ENCODE measurements around the gene NLGN1.

NLGN1 gene

GRCh38 chr3:173584838-173585831 lies 187.6 kb downstream of the NLGN1 start:
- H4K20me1 ChIP-seq (ENCODE audit: insufficient read depth, low read length): no peaks in the 10 kb centered on the region
- H2AFZ ChIP-seq (ENCODE audit: low read length): no peak overlapping the region
- TF ChIP-seq EZH2 (IDR thresholded peaks at IDR 0.05; ENCODE audit: borderline replicate concordance, low read length) (no peak), CTCF (IDR thresholded peaks at IDR 0.05; ENCODE audit: low read length) (no peak)
- H3F3A ChIP-seq (ENCODE audit: insufficient read depth, low read length): no peaks in the 10 kb centered on the region
- H3K4me1 ChIP-seq (ENCODE audit: insufficient read depth, low read length, severe bottlenecking): no peaks in the 10 kb centered on the region
- no peaks in the 10 kb centered on the region for H3K9me2 ChIP-seq (ENCODE audit: low read depth, low read length)
- H3K9ac ChIP-seq (ENCODE audit: low read length): no peak overlapping the region
- no peak overlapping the region for H3K4me2 ChIP-seq (ENCODE audit: low read length)
- H3K9me3 ChIP-seq (ENCODE audit: low read length): no peaks in the 10 kb centered on the region
- H3K27me3 ChIP-seq (ENCODE audit: insufficient read depth, low read length): no peaks in the 10 kb centered on the region
- H3K79me2 ChIP-seq (ENCODE audit: insufficient read depth, low read length): no peaks in the 10 kb centered on the region
- H3K4me3 ChIP-seq (ENCODE audit: low read depth, low read length, poor library complexity, severe bottlenecking): no peak overlapping the region
- H3K27ac ChIP-seq (ENCODE audit: low read depth, low read length, poor library complexity, severe bottlenecking): no peak overlapping the region
- no peaks in the 10 kb centered on the region for H3K36me3 ChIP-seq (ENCODE audit: insufficient read depth, low read length)

- Histone ChIP-seq H3K4me2 (ENCODE audit: low read length) (no peak overlapping the region), H3K79me2 (ENCODE audit: insufficient read depth, low read length) (no peaks in the 10 kb centered on the region), H3K4me1 (ENCODE audit: insufficient read depth, low read length, severe bottlenecking) (no peaks in the 10 kb centered on the region), H3K4me3 (ENCODE audit: low read depth, low read length, poor library complexity, severe bottlenecking) (no peak overlapping the region), H3K27me3 (ENCODE audit: insufficient read depth, low read length) (no peaks in the 10 kb centered on the region), H3K27ac (ENCODE audit: low read depth, low read length, poor library complexity, severe bottlenecking) (no peak overlapping the region), H3K36me3 (ENCODE audit: insufficient read depth, low read length) (no peaks in the 10 kb centered on the region), H3F3A (ENCODE audit: insufficient read depth, low read length) (no peaks in the 10 kb centered on the region), H4K20me1 (ENCODE audit: insufficient read depth, low read length) (no peaks in the 10 kb centered on the region), H3K9ac (ENCODE audit: low read length) (no peak overlapping the region), H3K9me3 (ENCODE audit: low read length) (no peaks in the 10 kb centered on the region), H3K9me2 (ENCODE audit: low read depth, low read length) (no peaks in the 10 kb centered on the region), H2AFZ (ENCODE audit: low read length) (no peak overlapping the region)
- TF ChIP-seq EZH2 (IDR thresholded peaks at IDR 0.05; ENCODE audit: borderline replicate concordance, low read length): no peak
- no peak for TF ChIP-seq CTCF (IDR thresholded peaks at IDR 0.05; ENCODE audit: low read length)
These were observed 188.6 kb downstream of the NLGN1 start for GRCh38 chr3:173586166-173586565.

- H4K20me1 ChIP-seq (ENCODE audit: insufficient read depth, low read length): no peaks in the 10 kb centered on the region
- no peaks in the 10 kb centered on the region for H3K9me3 ChIP-seq (ENCODE audit: low read length)
- H3K9ac ChIP-seq (ENCODE audit: low read length): no peak overlapping the region
- TF ChIP-seq CTCF (IDR thresholded peaks at IDR 0.05; ENCODE audit: low read length) (no peak), EZH2 (IDR thresholded peaks at IDR 0.05; ENCODE audit: borderline replicate concordance, low read length) (no peak)
- no peaks in the 10 kb centered on the region for H3K27me3 ChIP-seq (ENCODE audit: insufficient read depth, low read length)
- no peaks in the 10 kb centered on the region for H3K4me1 ChIP-seq (ENCODE audit: insufficient read depth, low read length, severe bottlenecking)
- no peak overlapping the region for H3K27ac ChIP-seq (ENCODE audit: low read depth, low read length, poor library complexity, severe bottlenecking)
- H3K4me2 ChIP-seq (ENCODE audit: low read length): no peak overlapping the region
- H3F3A ChIP-seq (ENCODE audit: insufficient read depth, low read length): no peaks in the 10 kb centered on the region
- no peaks in the 10 kb centered on the region for H3K36me3 ChIP-seq (ENCODE audit: insufficient read depth, low read length)
- H3K79me2 ChIP-seq (ENCODE audit: insufficient read depth, low read length): no peaks in the 10 kb centered on the region
- H3K9me2 ChIP-seq (ENCODE audit: low read depth, low read length): no peaks in the 10 kb centered on the region
- no peak overlapping the region for H3K4me3 ChIP-seq (ENCODE audit: low read depth, low read length, poor library complexity, severe bottlenecking)
- no peak overlapping the region for H2AFZ ChIP-seq (ENCODE audit: low read length)
These were observed 189.5 kb downstream of the NLGN1 start for GRCh38 chr3:173587055-173587454.

Measured in OCI-LY1 (cell line).